HepG2 (cell line): ENCODE measurements around the gene COG8. TPM values are rescaled to one million over a fixed set of nuclear protein-coding genes. Genes with fewer than 3 reads are reported as not detected.

Source experiments
- FOXC1 ChIP-seq: sonication (generic); formaldehyde crosslinking; IDR thresholded peaks from 2 replicates; pipeline ENCODE4 v1.8.0; 2022; ENCODE audit warnings: mild to moderate bottlenecking, missing genetic modification reagents, borderline replicate concordance
- NAIF1 ChIP-seq: sonication (generic); formaldehyde crosslinking; IDR thresholded peaks from 2 replicates; pipeline ENCODE4 v1.5.0; 2020; ENCODE audit warnings: mild to moderate bottlenecking, missing genetic modification reagents, borderline replicate concordance
- TARDBP ChIP-seq: sonication (generic); formaldehyde crosslinking; IDR thresholded peaks from 2 replicates; pipeline ENCODE4 v1.8.0; 2022; ENCODE audit warnings: mild to moderate bottlenecking, missing genetic modification reagents
- TBX2 ChIP-seq: sonication (generic); formaldehyde crosslinking; IDR thresholded peaks from 2 replicates; pipeline ENCODE4 v1.5.0; 2020; ENCODE audit warnings: missing genetic modification reagents, mild to moderate bottlenecking, borderline replicate concordance
- ZFX ChIP-seq: sonication (generic); formaldehyde crosslinking; IDR thresholded peaks from 2 replicates; pipeline ENCODE4 v1.4.0; 2020; ENCODE audit warnings: mild to moderate bottlenecking, low read depth, missing genetic modification reagents, moderate library complexity
- ZNF101 ChIP-seq: sonication (generic); formaldehyde crosslinking; IDR thresholded peaks from 2 replicates; pipeline ENCODE4 v1.4.0; 2020; ENCODE audit warnings: mild to moderate bottlenecking, low read depth, missing genetic modification reagents, borderline replicate concordance
- ZNF251 ChIP-seq: sonication (generic); formaldehyde crosslinking; IDR thresholded peaks from 2 replicates; pipeline ENCODE4 v1.9.0; 2021; ENCODE audit warnings: mild to moderate bottlenecking, missing genetic modification reagents
- ZNF33B ChIP-seq: sonication (generic); formaldehyde crosslinking; IDR thresholded peaks from 2 replicates; pipeline ENCODE4 v1.5.1; 2020; ENCODE audit warnings: mild to moderate bottlenecking, missing genetic modification reagents
- ZNF607 ChIP-seq: sonication (generic); formaldehyde crosslinking; IDR thresholded peaks from 2 replicates; pipeline ENCODE4 v1.5.1; 2020; ENCODE audit warnings: missing genetic modification reagents, mild to moderate bottlenecking, borderline replicate concordance
- ZNF781 ChIP-seq: sonication (generic); formaldehyde crosslinking; IDR thresholded peaks from 2 replicates; pipeline ENCODE4 v1.5.1; 2020; ENCODE audit warnings: borderline replicate concordance, mild to moderate bottlenecking, missing genetic modification reagents; ENCODE audit errors: not compliant biosample characterization
- ZSCAN29 ChIP-seq: sonication (generic); formaldehyde crosslinking; conservative IDR thresholded peaks from 2 replicates; pipeline ENCODE4 v1.4.0; 2020; ENCODE audit warnings: mild to moderate bottlenecking, missing genetic modification reagents
- polyA plus RNA-seq, 8 experiments: library from polyadenylated mRNA; depleted of rRNA in 3 of 8; stranded (reverse) in 7 of 8; unstranded in 1 of 8; fragments of >200 nt; fragmentation: Illumina TruSeq in 4 of 8; extraction: Trizol in 4 of 8; gene quantifications; 2 replicates each; pipeline versions ENCODE4 v1.2.1 to v1.2.3, GENCODE V29; 2011 to 2016; ENCODE audit warnings: low read depth in 4 of 8, missing spikeins in 1 of 8, mixed read lengths in 1 of 8; ENCODE audit not compliant: insufficient read depth in 1 of 8
- total RNA-seq, 5 experiments: library from RNA; depleted of rRNA; stranded (reverse); fragments of >200 nt; fragmentation: Illumina TruSeq; extraction: Trizol; gene quantifications; 2 replicates each; pipeline ENCODE4 v1.2.3, GENCODE V29; 2016; ENCODE audit warnings: low read depth in 1 of 5
- TF ChIP-seq, protein P1 (sequence below): sonication (generic); formaldehyde crosslinking; IDR thresholded peaks from 2 replicates; pipeline ENCODE4 v1.9.0; 2021; ENCODE audit warnings: mild to moderate bottlenecking, missing genetic modification reagents
- TF ChIP-seq, protein P2 (sequence below): sonication (generic); formaldehyde crosslinking; IDR thresholded peaks from 2 replicates; pipeline ENCODE4 v1.5.0; 2020; ENCODE audit warnings: mild to moderate bottlenecking, missing genetic modification reagents, borderline replicate concordance

Gene COG8
- total and polyA plus RNA-seq, 2 of the 13 experiments (the other 11 are each of a cell fraction or from before 2014, with no cell fraction given), result 45.5 to 52.1 TPM

DNA sequence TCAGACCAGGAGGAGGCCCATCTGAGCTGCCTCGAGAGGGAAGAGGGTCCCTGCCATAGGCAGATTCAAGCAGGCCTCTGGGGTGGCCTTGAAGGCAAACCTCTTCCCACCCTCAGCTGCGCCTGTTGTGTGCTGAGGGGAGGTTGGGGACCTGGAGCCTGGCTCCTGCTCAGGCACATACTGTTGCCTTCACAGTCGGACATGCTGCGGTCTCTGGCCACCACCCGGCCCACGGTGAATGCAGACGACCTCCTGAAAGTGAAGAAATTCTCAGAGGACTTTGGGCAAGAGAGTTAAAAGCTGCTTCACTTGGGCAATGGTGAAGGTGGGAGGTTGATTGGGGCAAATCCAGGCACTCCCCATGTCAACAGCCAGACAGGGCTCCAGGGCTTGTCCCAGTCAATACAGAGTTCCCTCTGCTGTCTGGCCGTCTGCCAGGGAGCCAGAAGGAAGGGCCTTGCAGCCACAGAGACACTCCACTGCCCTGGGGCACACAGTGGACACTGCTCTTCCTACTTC, 15.3 kb downstream of the COG8 start (continued):
- TF ChIP-seq TARDBP (CRISPR knock-in tag) (no peak), NAIF1 (no peak), ZNF251 (CRISPR knock-in tag) (no peak), FOXC1 (no peak), ZNF33B (no peak), TBX2 (CRISPR knock-in tag) (no peak), ZFX (CRISPR knock-in tag) (0 out of 2 replicates have a peak, but pooled peaks have one; percentile 8), ZNF101 (CRISPR knock-in tag) (no peak), ZNF607 (CRISPR knock-in tag) (no peak), ZSCAN29 (CRISPR knock-in tag) (no peak), ZNF781 (CRISPR knock-in tag) (no peak)
- TF ChIP-seq, protein P1, sequence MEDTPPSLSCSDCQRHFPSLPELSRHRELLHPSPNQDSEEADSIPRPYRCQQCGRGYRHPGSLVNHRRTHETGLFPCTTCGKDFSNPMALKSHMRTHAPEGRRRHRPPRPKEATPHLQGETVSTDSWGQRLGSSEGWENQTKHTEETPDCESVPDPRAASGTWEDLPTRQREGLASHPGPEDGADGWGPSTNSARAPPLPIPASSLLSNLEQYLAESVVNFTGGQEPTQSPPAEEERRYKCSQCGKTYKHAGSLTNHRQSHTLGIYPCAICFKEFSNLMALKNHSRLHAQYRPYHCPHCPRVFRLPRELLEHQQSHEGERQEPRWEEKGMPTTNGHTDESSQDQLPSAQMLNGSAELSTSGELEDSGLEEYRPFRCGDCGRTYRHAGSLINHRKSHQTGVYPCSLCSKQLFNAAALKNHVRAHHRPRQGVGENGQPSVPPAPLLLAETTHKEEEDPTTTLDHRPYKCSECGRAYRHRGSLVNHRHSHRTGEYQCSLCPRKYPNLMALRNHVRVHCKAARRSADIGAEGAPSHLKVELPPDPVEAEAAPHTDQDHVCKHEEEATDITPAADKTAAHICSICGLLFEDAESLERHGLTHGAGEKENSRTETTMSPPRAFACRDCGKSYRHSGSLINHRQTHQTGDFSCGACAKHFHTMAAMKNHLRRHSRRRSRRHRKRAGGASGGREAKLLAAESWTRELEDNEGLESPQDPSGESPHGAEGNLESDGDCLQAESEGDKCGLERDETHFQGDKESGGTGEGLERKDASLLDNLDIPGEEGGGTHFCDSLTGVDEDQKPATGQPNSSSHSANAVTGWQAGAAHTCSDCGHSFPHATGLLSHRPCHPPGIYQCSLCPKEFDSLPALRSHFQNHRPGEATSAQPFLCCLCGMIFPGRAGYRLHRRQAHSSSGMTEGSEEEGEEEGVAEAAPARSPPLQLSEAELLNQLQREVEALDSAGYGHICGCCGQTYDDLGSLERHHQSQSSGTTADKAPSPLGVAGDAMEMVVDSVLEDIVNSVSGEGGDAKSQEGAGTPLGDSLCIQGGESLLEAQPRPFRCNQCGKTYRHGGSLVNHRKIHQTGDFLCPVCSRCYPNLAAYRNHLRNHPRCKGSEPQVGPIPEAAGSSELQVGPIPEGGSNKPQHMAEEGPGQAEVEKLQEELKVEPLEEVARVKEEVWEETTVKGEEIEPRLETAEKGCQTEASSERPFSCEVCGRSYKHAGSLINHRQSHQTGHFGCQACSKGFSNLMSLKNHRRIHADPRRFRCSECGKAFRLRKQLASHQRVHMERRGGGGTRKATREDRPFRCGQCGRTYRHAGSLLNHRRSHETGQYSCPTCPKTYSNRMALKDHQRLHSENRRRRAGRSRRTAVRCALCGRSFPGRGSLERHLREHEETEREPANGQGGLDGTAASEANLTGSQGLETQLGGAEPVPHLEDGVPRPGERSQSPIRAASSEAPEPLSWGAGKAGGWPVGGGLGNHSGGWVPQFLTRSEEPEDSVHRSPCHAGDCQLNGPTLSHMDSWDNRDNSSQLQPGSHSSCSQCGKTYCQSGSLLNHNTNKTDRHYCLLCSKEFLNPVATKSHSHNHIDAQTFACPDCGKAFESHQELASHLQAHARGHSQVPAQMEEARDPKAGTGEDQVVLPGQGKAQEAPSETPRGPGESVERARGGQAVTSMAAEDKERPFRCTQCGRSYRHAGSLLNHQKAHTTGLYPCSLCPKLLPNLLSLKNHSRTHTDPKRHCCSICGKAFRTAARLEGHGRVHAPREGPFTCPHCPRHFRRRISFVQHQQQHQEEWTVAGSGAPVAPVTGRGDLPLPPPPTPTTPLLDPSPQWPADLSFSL (CRISPR knock-in tag), result no peak
- TF ChIP-seq, protein P2, sequence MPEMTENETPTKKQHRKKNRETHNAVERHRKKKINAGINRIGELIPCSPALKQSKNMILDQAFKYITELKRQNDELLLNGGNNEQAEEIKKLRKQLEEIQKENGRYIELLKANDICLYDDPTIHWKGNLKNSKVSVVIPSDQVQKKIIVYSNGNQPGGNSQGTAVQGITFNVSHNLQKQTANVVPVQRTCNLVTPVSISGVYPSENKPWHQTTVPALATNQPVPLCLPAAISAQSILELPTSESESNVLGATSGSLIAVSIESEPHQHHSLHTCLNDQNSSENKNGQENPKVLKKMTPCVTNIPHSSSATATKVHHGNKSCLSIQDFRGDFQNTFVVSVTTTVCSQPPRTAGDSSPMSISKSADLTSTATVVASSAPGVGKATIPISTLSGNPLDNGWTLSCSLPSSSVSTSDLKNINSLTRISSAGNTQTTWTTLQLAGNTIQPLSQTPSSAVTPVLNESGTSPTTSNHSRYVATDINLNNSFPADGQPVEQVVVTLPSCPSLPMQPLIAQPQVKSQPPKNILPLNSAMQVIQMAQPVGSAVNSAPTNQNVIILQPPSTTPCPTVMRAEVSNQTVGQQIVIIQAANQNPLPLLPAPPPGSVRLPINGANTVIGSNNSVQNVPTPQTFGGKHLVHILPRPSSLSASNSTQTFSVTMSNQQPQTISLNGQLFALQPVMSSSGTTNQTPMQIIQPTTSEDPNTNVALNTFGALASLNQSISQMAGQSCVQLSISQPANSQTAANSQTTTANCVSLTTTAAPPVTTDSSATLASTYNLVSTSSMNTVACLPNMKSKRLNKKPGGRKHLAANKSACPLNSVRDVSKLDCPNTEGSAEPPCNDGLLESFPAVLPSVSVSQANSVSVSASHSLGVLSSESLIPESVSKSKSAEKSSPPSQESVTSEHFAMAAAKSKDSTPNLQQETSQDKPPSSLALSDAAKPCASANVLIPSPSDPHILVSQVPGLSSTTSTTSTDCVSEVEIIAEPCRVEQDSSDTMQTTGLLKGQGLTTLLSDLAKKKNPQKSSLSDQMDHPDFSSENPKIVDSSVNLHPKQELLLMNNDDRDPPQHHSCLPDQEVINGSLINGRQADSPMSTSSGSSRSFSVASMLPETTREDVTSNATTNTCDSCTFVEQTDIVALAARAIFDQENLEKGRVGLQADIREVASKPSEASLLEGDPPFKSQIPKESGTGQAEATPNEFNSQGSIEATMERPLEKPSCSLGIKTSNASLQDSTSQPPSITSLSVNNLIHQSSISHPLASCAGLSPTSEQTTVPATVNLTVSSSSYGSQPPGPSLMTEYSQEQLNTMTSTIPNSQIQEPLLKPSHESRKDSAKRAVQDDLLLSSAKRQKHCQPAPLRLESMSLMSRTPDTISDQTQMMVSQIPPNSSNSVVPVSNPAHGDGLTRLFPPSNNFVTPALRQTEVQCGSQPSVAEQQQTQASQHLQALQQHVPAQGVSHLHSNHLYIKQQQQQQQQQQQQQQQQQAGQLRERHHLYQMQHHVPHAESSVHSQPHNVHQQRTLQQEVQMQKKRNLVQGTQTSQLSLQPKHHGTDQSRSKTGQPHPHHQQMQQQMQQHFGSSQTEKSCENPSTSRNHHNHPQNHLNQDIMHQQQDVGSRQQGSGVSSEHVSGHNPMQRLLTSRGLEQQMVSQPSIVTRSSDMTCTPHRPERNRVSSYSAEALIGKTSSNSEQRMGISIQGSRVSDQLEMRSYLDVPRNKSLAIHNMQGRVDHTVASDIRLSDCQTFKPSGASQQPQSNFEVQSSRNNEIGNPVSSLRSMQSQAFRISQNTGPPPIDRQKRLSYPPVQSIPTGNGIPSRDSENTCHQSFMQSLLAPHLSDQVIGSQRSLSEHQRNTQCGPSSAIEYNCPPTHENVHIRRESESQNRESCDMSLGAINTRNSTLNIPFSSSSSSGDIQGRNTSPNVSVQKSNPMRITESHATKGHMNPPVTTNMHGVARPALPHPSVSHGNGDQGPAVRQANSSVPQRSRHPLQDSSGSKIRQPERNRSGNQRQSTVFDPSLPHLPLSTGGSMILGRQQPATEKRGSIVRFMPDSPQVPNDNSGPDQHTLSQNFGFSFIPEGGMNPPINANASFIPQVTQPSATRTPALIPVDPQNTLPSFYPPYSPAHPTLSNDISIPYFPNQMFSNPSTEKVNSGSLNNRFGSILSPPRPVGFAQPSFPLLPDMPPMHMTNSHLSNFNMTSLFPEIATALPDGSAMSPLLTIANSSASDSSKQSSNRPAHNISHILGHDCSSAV, result no peak
